Heart left ventricle (tissue), 13 donors: ENCODE results near the gene HIP1.
"Not testable (repeated sequence)": the region's sequence is repeated elsewhere in the genome, so short reads cannot be mapped to it uniquely, and the experiment has no call there.

Experiments used
- CTCF ChIP-seq, 12 donors: fragments of 200-600 bp; sonication (generic) in 4 of 12; IDR thresholded peaks; one replicate each; pipeline versions ENCODE4 v1.5.0 to v1.8.0; 2018 to 2022; ENCODE audit warnings: antibody characterized with exemption in 12 of 12, mild to moderate bottlenecking in 5 of 12
- POLR2A ChIP-seq, 2 donors: fragments of 450-650 bp; IDR thresholded peaks; one replicate each; pipeline ENCODE4 v1.6.1; 2017; ENCODE audit warnings: antibody characterized with exemption in 2 of 2, mild to moderate bottlenecking in 2 of 2, moderate library complexity in 2 of 2
- donor health status: ischemic (EF 13 %, LVEDD 7.1; RV severe dilation, severe dysfunction).
- donor health status: DM: no; HTN: yes; CAD: no.
- donor health status: DM: no; HTN: no; CAD: no.
- donor health status: ischemic (EF 25% LVEDD 6.9; RV normal size, moderate dysfunction).
- donor health status: ischemic (EF 25% LVEDD 5.7; RV mildly dilated, moderate dysfunction).
- donor health status: ischemic (EF 35%, LVEDD 5.7; RV mildly dilated, moderate dysfunction).
- donor health status: nonischemic (EF 11% LVEDD 7.7; RV severe dilation, severe dysfunction).
- donor health status: DM: yes; HTN: yes; CAD: no.
- donor health status: PGD.
- donor health status: ischemic (EF 29% LVEDD 5.4; RV normal size, mild dysfunction).
- donor health status: nonischemic (EF 23%, LVEDD 6.1; RV moderate dilation, normal function).

DNA sequence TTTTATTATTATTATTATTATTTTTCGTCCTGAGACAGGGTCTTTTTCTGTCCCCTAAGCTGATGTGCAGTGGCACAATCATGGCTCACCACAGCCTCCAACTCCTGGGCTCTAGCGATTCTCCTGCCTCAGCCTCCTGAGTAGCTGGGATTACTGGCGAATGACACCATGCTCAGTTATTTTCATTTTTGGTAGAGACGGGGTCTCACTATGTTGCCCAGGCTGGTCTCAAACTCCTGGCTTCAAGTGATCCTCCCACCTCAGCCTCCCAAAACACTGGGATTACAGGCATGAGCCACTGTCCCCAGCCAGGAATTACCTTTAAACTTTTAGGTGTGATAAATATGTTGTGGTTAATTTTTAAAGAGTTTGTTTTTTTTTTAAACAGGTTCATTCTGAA lies 138.0 kb downstream of the HIP1 start:
- not testable (repeated sequence) for TF ChIP-seq POLR2A, CTCF (IDR thresholded peaks at IDR 0.05)
